ENCODE measurements around the gene PCDH11X. TPM values are rescaled to one million over a fixed set of nuclear protein-coding genes. Genes with fewer than 3 reads are reported as not detected.

The PCDH11X gene
- total RNA-seq (ENCODE audit: low replicate concordance): not detected in 2 replicates

GRCh38 chrX:91779135-91779534, at the start of gene PCDH11X:
Gene PCDH11X, plus strand, starts transcription at chrX:91779375. Its CDS starts 56,130 bp downstream, at chrX:91835505.

